ENCODE measurements around the gene CA9. TPM values are rescaled to one million over a fixed set of nuclear protein-coding genes. Genes with fewer than 3 reads are reported as not detected.

Gene CA9
- total and polyA plus RNA-seq, 2 donors from 2014 or later: 0.67 to 0.85 TPM

DNA sequence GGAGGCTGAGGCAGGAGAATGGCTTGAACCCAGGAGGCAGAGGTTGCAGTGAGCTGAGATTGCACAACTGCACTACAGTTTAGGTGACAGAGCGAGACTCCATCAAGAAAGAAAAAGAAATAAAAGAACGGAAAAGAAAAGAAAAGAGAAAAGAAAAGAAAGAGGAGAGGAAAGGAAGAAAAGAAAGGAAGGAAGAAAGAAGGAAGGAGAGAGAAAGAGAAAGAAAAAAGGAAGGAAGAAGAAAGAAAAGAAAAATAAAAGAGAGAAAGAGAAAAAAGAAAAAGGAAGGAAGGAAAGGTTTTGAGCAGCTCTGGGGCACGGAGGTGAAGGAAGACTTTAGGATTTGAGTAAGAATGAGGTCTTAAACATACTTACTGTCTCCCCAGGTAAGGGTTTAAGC is 39.9 kb downstream of the CA9 start:
- Histone ChIP-seq H3K9me3 (ENCODE audit: control insufficient read depth in 2 of 3, insufficient read depth in 1 of 3, low read length in 3 of 3) (no peaks in the 10 kb centered on the region), H3K36me3 (ENCODE audit: control insufficient read depth in 2 of 3, insufficient read depth in 3 of 3, low read length in 3 of 3) (peaks cover 9 to 91% (median 71%) of the 10 kb centered on the region in 3 donors), H3K27ac (ENCODE audit: low read depth in 2 of 2, low read length in 2 of 2) (no peak overlapping the region), H3K27me3 (ENCODE audit: control insufficient read depth, insufficient read depth, low read length) (no peaks in the 10 kb centered on the region), H3K4me3 (ENCODE audit: low read length in 3 of 3) (no peak overlapping the region), H3K9ac (ENCODE audit: low read length in 3 of 3) (no peak overlapping the region), H3K4me1 (ENCODE audit: control insufficient read depth in 2 of 3, insufficient read depth in 2 of 3, low read depth in 1 of 3, low read length in 3 of 3) (peaks cover 0 to 11% (median 0%) of the 10 kb centered on the region in 3 donors)
- DNase-seq (no peak), FAIRE-seq (no peak)
- intact Hi-C loops (cut with DNase I): no loop called here
- TF ChIP-seq, protein P1, sequence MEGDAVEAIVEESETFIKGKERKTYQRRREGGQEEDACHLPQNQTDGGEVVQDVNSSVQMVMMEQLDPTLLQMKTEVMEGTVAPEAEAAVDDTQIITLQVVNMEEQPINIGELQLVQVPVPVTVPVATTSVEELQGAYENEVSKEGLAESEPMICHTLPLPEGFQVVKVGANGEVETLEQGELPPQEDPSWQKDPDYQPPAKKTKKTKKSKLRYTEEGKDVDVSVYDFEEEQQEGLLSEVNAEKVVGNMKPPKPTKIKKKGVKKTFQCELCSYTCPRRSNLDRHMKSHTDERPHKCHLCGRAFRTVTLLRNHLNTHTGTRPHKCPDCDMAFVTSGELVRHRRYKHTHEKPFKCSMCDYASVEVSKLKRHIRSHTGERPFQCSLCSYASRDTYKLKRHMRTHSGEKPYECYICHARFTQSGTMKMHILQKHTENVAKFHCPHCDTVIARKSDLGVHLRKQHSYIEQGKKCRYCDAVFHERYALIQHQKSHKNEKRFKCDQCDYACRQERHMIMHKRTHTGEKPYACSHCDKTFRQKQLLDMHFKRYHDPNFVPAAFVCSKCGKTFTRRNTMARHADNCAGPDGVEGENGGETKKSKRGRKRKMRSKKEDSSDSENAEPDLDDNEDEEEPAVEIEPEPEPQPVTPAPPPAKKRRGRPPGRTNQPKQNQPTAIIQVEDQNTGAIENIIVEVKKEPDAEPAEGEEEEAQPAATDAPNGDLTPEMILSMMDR (IDR thresholded peaks at IDR 0.05; ENCODE audit: borderline replicate concordance, extremely low read depth, insufficient read depth): no peak

DNA sequence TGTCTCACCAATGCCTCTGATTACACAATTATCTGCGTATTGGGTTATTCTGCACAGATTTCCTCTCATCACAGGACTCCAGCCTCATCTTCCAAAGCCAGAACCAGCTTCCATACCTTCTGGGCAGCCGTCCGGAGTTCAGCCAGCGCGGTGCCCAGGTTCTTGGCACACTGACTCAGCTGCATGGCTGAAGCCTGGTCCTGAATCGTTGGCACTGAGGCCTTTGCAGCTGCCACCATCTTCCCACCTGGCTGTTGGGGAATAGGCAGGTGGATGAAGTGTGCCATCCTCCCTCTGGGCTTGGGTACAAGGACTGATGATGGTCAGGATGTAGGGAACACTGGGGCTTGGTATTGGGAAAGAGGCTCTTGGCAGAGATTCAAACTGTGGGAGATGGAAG is 40.4 kb downstream of the CA9 start:
- H3K36me3 ChIP-seq (ENCODE audit: control insufficient read depth in 2 of 3, insufficient read depth in 3 of 3, low read length in 3 of 3): peaks cover 9 to 92% (median 74%) of the 10 kb centered on the region in 3 donors
- H3K4me1 ChIP-seq (ENCODE audit: control insufficient read depth in 2 of 3, insufficient read depth in 2 of 3, low read depth in 1 of 3, low read length in 3 of 3): peaks cover 0 to 11% (median 0%) of the 10 kb centered on the region in 3 donors
- H3K9me3 ChIP-seq (ENCODE audit: control insufficient read depth in 2 of 3, insufficient read depth in 1 of 3, low read length in 3 of 3): no peaks in the 10 kb centered on the region
- no peak overlapping the region for H3K27ac ChIP-seq (ENCODE audit: low read depth in 2 of 2, low read length in 2 of 2)
- TF ChIP-seq, protein P1 (IDR thresholded peaks at IDR 0.05; ENCODE audit: borderline replicate concordance, extremely low read depth, insufficient read depth): no peak
- no peak overlapping the region for H3K9ac ChIP-seq (ENCODE audit: low read length in 3 of 3)
- intact Hi-C loops (cut with DNase I): no loop called here
- H3K27me3 ChIP-seq (ENCODE audit: control insufficient read depth, insufficient read depth, low read length): no peaks in the 10 kb centered on the region
- H3K4me3 ChIP-seq (ENCODE audit: low read length in 3 of 3): no peak overlapping the region
- FAIRE-seq: no peak
- DNase-seq: peak in 1 of 5 donors; percentile 33

DNA sequence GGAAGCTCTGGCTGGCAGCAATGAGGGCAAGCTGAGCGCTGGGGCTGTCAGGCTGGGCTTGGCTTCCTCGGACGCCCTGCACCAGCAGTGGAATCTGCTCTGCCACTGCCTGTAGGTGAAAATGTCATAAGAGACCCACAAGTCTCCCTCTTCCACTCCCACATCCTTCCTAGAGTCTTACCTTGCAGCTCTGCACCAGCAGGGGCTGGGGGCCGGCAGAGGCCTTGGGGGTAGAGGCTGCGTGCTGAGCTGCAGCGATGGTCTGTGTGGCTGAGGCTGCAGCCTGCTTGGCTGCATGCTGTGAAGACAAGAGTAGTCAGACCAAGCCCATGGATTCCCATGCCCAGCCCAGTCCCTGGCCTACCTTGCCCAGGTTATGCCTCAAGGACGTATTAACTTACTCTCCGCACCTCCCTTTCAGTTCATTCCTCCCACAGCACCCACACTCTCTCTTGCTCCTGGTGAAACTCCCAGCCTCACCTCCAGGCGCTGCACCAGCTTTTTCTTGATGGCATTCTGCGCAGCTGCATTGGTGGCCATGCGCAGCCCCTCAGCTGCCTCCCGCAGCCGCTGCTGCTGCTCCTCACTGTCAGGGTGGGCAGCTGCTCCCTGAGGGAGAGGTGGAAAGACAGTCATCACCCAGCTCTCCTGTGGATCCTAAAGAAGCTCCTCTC is 41.0 kb downstream of the CA9 start:
- Histone ChIP-seq H3K9ac (ENCODE audit: low read length in 3 of 3) (no peak overlapping the region), H3K9me3 (ENCODE audit: control insufficient read depth in 2 of 3, insufficient read depth in 1 of 3, low read length in 3 of 3) (no peaks in the 10 kb centered on the region), H3K27me3 (ENCODE audit: control insufficient read depth, insufficient read depth, low read length) (no peaks in the 10 kb centered on the region), H3K4me3 (ENCODE audit: low read length in 3 of 3) (no peak overlapping the region), H3K27ac (ENCODE audit: low read depth in 2 of 2, low read length in 2 of 2) (no peak overlapping the region), H3K36me3 (ENCODE audit: control insufficient read depth in 2 of 3, insufficient read depth in 3 of 3, low read length in 3 of 3) (peaks cover 12 to 95% (median 80%) of the 10 kb centered on the region in 3 donors), H3K4me1 (ENCODE audit: control insufficient read depth in 2 of 3, insufficient read depth in 2 of 3, low read depth in 1 of 3, low read length in 3 of 3) (peaks cover 0 to 11% (median 0%) of the 10 kb centered on the region in 3 donors)
- FAIRE-seq (no peak), DNase-seq (peak in 1 of 5 donors; percentile 50)
- intact Hi-C loops (cut with DNase I): no loop called here
- TF ChIP-seq, protein P1 (IDR thresholded peaks at IDR 0.05; ENCODE audit: borderline replicate concordance, extremely low read depth, insufficient read depth): no peak

All from kidney (tissue), 14 donors.